ENCODE measurements around the gene PRKAG1. TPM values are rescaled to one million over a fixed set of nuclear protein-coding genes. Genes with fewer than 3 reads are reported as not detected.

PRKAG1 gene
- total and polyA plus RNA-seq, 10 of the 15 experiments (the other 5 are each of a cell fraction or from before 2014, with no cell fraction given), result 44.5 to 91.6 (median 60.9) TPM

GRCh38 chr12:48986720-48987291 is 31.8 kb downstream of the PRKAG1 start:
- in situ Hi-C loops (cut with MboI), result no loop called here
- H3K4me2 ChIP-seq (ENCODE audit: control insufficient read depth, insufficient read depth), result no peak overlapping the region
- no peaks in the 10 kb centered on the region for H3K36me3 ChIP-seq (ENCODE audit: control insufficient read depth in 2 of 2, insufficient read depth in 2 of 2, low read length in 1 of 2)
- FAIRE-seq (no peak), DNase-seq (ENCODE audit: low read depth, low spot score) (no peak), ATAC-seq (no peak)
- POLR2A ChIA-PET, result no interaction called here
- no peak overlapping the region for H2AFZ ChIP-seq (ENCODE audit: control insufficient read depth, low read depth, low read length)
- CTCF ChIA-PET, result interaction anchor here (1.6 to 6.8 kb wide), 7 partner anchors 9 to 134 kb away, joined by 4 to 93 read pairs (median 59); partner anchors contain the start of genes DDN, DDX23, FKBP11 and WNT1
- H3K9ac ChIP-seq (ENCODE audit: control insufficient read depth, insufficient read depth, low read length), result no peak overlapping the region
- H3K27me3 ChIP-seq (replicated peaks in 1 of 2; ENCODE audit: control insufficient read depth in 2 of 2, insufficient read depth in 2 of 2, low read length in 1 of 2), result peaks cover 5 to 17% of the 10 kb centered on the region in 2 experiments; a peak in 3 of 4 replicates
- H3K27ac ChIP-seq (ENCODE audit: control insufficient read depth, insufficient read depth), result no peak overlapping the region
- H4K20me1 ChIP-seq (ENCODE audit: control insufficient read depth, insufficient read depth), result no peaks in the 10 kb centered on the region
- H3K4me3 ChIP-seq, result no peak overlapping the region
- intact Hi-C loops (cut with micrococcal nuclease; ENCODE audit: unreplicated experiment), result no loop called here
- RAD21 ChIA-PET (ENCODE audit: unreplicated experiment), result interaction anchor here (3.3 kb wide), 1 partner anchor 63 kb away, joined by 35 read pairs; the partner anchor contains the start of gene FKBP11
- SMC1A ChIA-PET (ENCODE audit: uncharacterized antibody, unreplicated experiment), result no interaction called here
- peaks cover 8% of the 10 kb centered on the region for H3K4me1 ChIP-seq (ENCODE audit: control insufficient read depth, insufficient read depth, low read length)
- no TSS peak for BruUV-seq (replicated peaks)
- H3K79me2 ChIP-seq (ENCODE audit: control insufficient read depth, insufficient read depth, low read length), result no peaks in the 10 kb centered on the region
- no peaks in the 10 kb centered on the region for H3K9me3 ChIP-seq (replicated peaks; ENCODE audit: control insufficient read depth, insufficient read depth, low read length)
- WGBS (ENCODE audit: insufficient coverage, insufficient replicate concordance, low lambda C conversion rate, missing lambda C conversion rate), result 27% methylated on average over 23 of the region's 23 CpGs
- TF ChIP-seq TCF3 (IDR thresholded peaks at IDR 0.05; ENCODE audit: borderline replicate concordance, insufficient read depth, low read depth, low read length) (no peak), RB1 (IDR thresholded peaks at IDR 0.05; ENCODE audit: borderline replicate concordance) (no peak), SMARCA5 (IDR thresholded peaks at IDR 0.05) (no peak), MYB (IDR thresholded peaks at IDR 0.05; ENCODE audit: borderline replicate concordance, low read depth, low read length) (no peak), POLR2A (IDR thresholded peaks at IDR 0.05; ENCODE audit: low read depth, low read length) (no peak), HDAC2 (IDR thresholded peaks at IDR 0.05) (no peak), ZNF384 (IDR thresholded peaks at IDR 0.05; ENCODE audit: borderline replicate concordance, low read depth, low read length) (no peak), GABPA (IDR thresholded peaks at IDR 0.05; ENCODE audit: low read depth) (no peak), SMAD5 (IDR thresholded peaks at IDR 0.05; ENCODE audit: low read depth) (no peak), PKNOX1 (IDR thresholded peaks at IDR 0.05) (no peak), WRNIP1 (IDR thresholded peaks at IDR 0.05; ENCODE audit: borderline replicate concordance, low read depth, low read length) (no peak), BHLHE40 (IDR thresholded peaks at IDR 0.05; ENCODE audit: borderline replicate concordance in 1 of 2, low read depth in 2 of 2, low read length in 1 of 2) (no peak), NR2C2 (IDR thresholded peaks at IDR 0.05; ENCODE audit: borderline replicate concordance, control insufficient read depth, insufficient read length, low read depth) (no peak), IKZF2 (IDR thresholded peaks at IDR 0.05) (no peak), CHD2 (IDR thresholded peaks at IDR 0.05; ENCODE audit: borderline replicate concordance, low read depth, low read length) (no peak), TAF1 (IDR thresholded peaks at IDR 0.05; ENCODE audit: borderline replicate concordance, low read depth, low read length) (no peak), ESRRA (IDR thresholded peaks at IDR 0.05; ENCODE audit: low read length) (no peak)
- TF ChIP-seq, protein P1, sequence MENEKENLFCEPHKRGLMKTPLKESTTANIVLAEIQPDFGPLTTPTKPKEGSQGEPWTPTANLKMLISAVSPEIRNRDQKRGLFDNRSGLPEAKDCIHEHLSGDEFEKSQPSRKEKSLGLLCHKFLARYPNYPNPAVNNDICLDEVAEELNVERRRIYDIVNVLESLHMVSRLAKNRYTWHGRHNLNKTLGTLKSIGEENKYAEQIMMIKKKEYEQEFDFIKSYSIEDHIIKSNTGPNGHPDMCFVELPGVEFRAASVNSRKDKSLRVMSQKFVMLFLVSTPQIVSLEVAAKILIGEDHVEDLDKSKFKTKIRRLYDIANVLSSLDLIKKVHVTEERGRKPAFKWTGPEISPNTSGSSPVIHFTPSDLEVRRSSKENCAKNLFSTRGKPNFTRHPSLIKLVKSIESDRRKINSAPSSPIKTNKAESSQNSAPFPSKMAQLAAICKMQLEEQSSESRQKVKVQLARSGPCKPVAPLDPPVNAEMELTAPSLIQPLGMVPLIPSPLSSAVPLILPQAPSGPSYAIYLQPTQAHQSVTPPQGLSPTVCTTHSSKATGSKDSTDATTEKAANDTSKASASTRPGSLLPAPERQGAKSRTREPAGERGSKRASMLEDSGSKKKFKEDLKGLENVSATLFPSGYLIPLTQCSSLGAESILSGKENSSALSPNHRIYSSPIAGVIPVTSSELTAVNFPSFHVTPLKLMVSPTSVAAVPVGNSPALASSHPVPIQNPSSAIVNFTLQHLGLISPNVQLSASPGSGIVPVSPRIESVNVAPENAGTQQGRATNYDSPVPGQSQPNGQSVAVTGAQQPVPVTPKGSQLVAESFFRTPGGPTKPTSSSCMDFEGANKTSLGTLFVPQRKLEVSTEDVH (IDR thresholded peaks at IDR 0.05; ENCODE audit: low read depth, partially characterized antibody), result no peak
- TF ChIP-seq, protein P2, sequence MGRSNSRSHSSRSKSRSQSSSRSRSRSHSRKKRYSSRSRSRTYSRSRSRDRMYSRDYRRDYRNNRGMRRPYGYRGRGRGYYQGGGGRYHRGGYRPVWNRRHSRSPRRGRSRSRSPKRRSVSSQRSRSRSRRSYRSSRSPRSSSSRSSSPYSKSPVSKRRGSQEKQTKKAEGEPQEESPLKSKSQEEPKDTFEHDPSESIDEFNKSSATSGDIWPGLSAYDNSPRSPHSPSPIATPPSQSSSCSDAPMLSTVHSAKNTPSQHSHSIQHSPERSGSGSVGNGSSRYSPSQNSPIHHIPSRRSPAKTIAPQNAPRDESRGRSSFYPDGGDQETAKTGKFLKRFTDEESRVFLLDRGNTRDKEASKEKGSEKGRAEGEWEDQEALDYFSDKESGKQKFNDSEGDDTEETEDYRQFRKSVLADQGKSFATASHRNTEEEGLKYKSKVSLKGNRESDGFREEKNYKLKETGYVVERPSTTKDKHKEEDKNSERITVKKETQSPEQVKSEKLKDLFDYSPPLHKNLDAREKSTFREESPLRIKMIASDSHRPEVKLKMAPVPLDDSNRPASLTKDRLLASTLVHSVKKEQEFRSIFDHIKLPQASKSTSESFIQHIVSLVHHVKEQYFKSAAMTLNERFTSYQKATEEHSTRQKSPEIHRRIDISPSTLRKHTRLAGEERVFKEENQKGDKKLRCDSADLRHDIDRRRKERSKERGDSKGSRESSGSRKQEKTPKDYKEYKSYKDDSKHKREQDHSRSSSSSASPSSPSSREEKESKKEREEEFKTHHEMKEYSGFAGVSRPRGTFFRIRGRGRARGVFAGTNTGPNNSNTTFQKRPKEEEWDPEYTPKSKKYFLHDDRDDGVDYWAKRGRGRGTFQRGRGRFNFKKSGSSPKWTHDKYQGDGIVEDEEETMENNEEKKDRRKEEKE (IDR thresholded peaks at IDR 0.05), result no peak

Measured in GM12878 (cell line).